ENCODE measurements around the gene DDX53.

Gene DDX53

GRCh38 chrX:22999696-23000223, at the start of gene DDX53:
TSS of gene DDX53 (plus strand) at chrX:22999960. CDS start at chrX:23000058, 98 bp downstream.
- no peak for DNase-seq

GRCh38 chrX:22950269-22951266, 49.2 kb upstream of the DDX53 start:
- no peak for DNase-seq

DNA sequence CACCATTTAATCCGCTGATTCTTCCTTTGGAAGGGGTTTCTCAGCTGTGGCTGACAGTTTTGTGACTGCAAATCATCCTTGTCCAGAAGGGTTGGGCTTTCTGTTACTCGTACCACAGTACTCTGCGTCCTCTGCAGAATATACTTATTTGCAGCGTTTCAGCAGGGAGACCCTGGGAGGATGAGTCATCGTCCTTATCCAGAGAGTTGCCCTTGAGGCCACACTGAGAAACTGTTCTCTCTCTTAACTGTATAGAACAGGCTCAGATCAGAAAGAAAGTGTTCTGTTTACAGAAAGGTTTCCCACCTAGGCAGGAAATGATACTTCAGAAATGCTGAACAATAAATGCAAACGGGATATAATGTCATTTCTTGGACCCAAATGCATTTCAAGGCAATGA, 47.8 kb upstream of the DDX53 start:
- no peak for DNase-seq

DNA sequence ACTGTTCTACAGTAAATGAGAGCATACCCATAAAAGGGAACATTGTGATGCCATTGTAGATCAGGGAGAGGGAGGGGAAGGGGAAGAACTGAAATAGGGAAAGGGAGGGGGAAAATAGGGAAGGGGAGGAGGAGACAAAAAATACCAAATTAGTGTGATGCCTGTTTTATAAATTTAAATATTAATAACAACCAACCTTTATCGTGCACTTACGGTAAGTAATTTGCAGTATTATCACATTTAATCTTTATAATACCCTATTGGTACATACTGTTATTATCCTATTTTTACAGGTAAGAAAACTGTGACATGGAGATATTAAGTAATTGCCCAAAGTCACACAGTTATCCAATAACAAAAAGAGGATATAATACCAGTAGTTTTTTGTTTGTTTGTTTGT, 41.5 kb upstream of the DDX53 start:
- DNase-seq, result no peak

GRCh38 chrX:22959204-22959920, 40.4 kb upstream of the DDX53 start:
- DNase-seq, result no peak

DNA sequence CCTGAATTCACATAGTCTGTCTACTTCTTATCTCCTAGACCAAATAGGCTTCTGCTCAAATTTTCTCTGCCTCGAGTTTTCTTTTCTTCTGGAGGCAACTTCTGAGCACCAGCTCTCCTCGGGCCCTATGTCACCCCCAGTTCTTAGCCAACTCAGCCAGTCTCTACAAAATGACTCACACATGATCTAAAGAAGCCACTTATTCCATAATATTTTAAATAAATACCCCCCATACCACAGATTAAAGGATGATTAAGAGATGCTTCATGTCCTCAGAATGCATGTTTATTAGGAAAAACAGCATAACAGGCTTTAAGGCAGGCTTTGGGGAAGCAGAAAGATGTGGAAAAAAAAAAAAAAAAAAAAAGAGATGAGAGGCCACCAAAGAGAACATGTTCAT, 36.6 kb upstream of the DDX53 start:
- DNase-seq, result no peak

GRCh38 chrX:22968494-22968893, 31.3 kb upstream of the DDX53 start:
- no peak for DNase-seq

GRCh38 chrX:22969411-22969810, 30.3 kb upstream of the DDX53 start:
- DNase-seq, result no peak

- DNase-seq, result no peak
Observed at GRCh38 chrX:22970861-22971260, 28.9 kb upstream of the DDX53 start.

DNA sequence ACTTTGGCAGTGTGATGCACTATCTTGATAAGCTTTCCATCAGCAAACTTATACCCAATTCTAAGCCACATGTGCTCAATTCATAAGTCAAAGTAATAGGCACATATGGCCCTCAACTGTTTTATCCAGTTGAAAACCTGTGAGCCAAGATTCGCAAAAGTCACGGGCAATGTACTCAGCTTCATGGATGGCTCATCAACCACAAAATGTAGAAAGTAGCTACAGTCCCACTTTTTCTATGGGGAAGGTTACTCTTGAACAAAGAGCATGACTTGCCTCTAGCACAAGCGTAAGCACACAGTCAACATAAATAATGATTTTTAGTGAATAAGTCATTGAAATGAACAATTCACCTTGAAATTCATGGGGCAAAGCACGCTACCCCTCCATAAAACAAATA, 25.1 kb upstream of the DDX53 start:
- no peak for DNase-seq

DNA sequence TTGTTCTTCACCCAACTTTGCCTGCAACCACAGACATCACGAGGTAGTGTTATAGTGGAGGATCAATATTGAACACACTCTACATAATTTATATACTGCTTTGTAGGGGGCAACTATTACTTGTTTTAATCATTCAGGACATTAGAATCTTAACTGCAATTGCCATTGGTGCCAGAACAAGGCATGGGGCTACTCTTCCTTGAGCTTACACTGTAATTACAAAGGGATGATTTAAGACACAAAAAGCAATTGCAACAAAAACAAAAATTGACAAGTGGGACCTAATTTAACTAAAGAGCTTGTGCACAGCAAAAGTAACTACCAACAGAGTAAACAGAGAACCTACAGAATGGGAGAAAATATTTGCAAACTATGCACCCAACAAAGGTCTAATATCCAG, 24.0 kb upstream of the DDX53 start:
- DNase-seq, result no peak

DNA sequence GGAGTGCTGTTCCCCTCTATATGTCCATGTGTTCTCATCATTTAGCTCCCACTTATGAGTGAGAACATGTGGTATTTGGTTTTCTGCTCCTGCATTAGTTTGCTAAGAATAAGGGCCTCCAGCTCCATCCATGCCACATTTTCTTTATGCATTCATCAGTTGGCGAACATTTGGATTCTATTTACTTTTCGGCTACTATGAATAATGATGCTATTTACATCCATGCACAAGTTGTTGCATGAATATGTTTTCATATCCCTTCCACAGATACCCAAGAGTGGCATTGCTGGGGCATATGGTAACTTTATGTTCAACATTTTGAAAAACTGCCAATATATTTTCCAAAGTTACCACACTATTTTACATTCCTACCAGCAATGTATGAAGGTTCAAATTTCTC, 13.8 kb upstream of the DDX53 start:
- DNase-seq, result no peak

DNA sequence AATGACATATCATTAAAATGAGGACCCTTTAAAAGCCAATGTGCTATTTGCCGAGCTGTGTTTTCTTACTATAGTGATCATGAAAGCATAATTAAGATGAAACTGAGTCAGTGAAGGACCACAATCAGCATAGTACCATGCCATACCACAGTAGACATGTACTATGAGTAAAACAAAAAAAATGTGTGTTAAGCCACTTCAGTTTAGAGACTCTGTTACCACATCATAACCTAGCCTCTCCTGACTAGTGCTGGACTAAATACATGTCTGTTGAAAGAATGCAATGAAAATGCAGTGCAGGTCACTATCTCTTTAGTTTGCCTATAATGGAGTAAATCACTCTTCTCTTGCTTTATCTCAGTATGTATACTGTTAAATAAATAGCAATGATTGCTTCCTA, 12.3 kb upstream of the DDX53 start:
- DNase-seq, result no peak

GRCh38 chrX:23003116-23003515, 3.4 kb downstream of the DDX53 start:
- no peak for DNase-seq

DNA sequence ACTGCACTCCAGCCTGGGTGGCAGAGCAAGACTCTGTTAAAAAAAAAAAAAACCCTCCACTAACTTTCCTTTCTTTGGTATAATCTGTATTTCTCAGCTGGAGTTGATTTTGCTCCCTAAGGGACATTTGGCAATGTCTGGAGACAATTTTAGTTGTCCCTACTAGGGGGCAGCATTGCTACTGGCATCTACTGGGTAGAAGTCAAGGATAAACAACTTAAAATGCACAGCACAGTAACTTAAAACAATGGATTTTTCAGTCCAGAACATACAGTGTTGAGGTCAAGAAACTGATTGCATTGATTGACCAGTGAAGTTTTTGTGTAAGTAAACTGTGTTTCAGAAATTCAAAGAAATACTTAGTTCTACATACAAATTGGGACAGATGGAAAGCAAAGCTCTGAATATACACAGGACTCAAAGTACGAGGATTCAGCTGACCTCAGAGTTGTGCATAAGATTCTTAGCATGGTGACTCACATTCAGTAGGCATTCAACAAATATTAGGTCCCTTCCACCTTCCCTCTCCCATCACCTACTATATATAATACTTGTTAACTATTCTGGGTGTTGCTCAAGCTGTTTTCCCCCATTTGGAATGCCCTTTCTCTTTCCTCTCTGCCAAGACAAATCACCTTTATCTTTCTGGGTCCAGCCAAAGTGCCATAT, 8.8 kb downstream of the DDX53 start:
- no peak for DNase-seq

- DNase-seq, result no peak
Observed at GRCh38 chrX:23012162-23012561, 12.4 kb downstream of the DDX53 start.

GRCh38 chrX:23012636-23013035, 12.9 kb downstream of the DDX53 start:
- DNase-seq, result no peak

- DNase-seq, result no peak
Observed at GRCh38 chrX:23013366-23013765, 13.6 kb downstream of the DDX53 start.

GRCh38 chrX:23031600-23031999, 31.8 kb downstream of the DDX53 start:
- no peak for DNase-seq

- DNase-seq, result no peak
Observed at GRCh38 chrX:23035493-23035892, 35.7 kb downstream of the DDX53 start.

GRCh38 chrX:23046443-23046842, 46.7 kb downstream of the DDX53 start:
- DNase-seq, result no peak

DNA sequence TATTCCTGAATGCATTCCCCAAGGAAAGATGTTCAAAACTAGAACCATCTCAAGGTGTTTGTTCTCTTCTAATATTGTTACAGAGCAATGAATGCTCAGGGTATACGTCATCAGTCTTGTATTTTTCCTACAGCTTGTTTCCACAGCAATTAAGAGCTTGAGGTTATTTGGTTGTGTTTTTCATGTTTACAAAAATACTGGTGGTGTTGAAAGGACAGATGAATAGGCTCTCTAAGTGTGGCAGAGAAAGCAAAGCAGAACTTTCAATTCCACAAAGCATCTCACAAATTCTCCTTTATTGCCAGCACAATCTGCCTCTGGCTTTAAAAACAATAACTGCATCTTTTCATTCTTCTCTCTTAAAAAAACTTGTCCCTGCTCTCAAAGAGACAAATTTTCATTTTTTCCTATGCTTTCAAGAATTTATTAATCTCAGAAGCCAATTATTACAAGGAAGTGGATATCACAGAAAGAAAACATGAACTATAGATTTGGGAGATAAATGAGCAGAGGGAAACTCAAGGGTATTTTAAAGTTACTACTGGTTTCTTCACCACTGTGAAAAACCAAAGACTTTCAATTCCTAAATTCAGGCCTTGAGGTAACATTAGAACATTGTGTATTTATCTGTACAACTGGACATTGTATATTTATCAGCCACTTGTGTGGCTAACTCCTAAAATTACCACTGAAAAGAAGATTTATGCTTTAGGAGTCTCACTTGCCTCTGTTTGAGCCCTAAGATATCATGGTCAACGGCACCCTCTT, 49.2 kb downstream of the DDX53 start:
- no peak for DNase-seq
